ENCODE data around the gene POC5.

DNA sequence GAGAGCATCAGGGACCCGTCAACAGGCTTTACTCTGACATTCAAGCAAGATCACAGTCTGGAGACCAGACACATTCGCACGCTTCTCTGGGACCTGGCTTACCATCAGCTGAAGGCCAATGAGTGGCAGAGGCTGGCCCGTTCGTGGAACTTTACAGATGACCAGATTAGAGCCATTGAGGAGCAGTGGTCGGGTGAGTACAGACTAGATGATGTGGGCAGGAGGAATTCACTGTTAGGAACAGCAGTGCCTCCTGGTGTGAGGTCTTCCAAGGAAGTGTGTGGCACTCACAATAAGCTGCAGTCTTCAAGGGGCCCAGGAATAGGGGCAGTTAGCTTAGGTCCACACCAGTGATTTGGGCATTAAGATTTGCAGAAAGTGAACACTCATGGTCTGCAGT lies 50.4 kb downstream of the POC5 start:
- TF ChIP-seq, protein P1, sequence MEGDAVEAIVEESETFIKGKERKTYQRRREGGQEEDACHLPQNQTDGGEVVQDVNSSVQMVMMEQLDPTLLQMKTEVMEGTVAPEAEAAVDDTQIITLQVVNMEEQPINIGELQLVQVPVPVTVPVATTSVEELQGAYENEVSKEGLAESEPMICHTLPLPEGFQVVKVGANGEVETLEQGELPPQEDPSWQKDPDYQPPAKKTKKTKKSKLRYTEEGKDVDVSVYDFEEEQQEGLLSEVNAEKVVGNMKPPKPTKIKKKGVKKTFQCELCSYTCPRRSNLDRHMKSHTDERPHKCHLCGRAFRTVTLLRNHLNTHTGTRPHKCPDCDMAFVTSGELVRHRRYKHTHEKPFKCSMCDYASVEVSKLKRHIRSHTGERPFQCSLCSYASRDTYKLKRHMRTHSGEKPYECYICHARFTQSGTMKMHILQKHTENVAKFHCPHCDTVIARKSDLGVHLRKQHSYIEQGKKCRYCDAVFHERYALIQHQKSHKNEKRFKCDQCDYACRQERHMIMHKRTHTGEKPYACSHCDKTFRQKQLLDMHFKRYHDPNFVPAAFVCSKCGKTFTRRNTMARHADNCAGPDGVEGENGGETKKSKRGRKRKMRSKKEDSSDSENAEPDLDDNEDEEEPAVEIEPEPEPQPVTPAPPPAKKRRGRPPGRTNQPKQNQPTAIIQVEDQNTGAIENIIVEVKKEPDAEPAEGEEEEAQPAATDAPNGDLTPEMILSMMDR (IDR thresholded peaks at IDR 0.05; ENCODE audit: low read depth, low read length), result no peak
- no peak for TF ChIP-seq POLR2A (IDR thresholded peaks at IDR 0.05; ENCODE audit: extremely low read depth, insufficient read length)

All from NB4 (cell line).